HG03175 (cell line): ENCODE results near the gene CD163L1.
"Not testable (repeated sequence)": the region's sequence is repeated elsewhere in the genome, so short reads cannot be mapped to it uniquely, and the experiment has no call there.

Experiments used
- ATAC-seq: cut with Tn5 transposase; IDR thresholded peaks from one replicate; pipeline ENCODE4 v1.9.1; 2021; ENCODE audit warnings: mild to moderate bottlenecking, moderate library complexity; ENCODE audit not compliant: unreplicated experiment

The CD163L1 gene

DNA sequence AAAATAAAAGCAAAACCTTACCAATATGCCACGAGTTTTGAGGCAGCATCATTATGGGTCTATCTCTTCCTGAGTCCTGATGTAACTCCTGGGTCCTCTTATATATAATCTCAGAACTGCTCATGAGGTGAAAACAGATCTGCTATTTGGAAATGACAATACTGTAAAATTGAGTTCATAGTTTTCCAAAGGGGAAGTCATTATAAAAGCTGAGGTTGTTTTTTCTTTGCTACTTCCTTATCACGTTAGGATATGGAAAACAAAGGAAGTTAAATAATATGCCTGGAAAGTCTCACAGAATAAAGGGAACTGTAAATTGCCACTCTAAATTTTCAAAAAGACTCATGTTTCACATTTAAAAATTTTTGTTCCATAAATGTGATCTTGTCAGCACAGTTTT is at the start of gene CD163L1:
TSS of gene CD163L1 (minus strand) at position 78 of the 400 bp plus-strand sequence. CDS start at position 52, 26 bp downstream.
- no peak for ATAC-seq

DNA sequence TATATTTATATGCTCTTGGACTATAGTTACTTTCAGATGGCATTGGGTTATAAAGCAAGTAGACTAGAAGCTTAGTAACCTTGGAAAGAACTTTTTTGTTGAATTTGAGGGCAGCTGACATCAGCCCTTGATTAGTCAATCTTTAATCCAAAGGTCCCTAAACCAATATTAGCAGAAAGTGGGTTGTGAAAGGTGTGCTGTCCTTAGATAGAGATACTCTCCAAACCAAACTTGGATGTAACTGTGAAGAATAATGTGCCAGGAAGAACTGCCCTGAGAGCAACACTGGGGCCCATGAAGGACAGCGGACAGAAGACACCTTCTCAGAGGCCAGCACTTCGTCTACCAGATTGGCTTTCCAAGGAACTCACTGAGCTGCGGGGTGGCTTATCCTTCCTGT is 49.1 kb upstream of the CD163L1 start:
- ATAC-seq = no peak

DNA sequence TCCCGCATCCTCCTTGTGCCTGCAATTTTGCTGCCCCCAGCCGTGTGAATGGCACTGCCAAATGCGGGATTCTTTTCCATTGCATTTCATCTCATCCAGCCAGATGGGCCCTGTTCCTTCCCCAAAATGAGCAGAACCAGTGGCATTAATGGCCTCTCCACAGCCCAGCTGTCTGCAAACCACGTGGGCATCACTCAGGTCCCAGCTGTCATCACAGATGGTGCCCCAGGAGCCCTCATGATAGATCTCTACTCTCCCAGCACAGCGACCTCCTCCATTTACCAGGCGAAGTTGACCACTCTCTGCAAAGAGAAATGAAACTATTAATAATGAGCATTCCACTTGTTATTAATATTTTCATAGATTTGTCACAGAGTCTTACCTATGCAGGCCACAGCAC is 42.6 kb upstream of the CD163L1 start:
- no peak for ATAC-seq

DNA sequence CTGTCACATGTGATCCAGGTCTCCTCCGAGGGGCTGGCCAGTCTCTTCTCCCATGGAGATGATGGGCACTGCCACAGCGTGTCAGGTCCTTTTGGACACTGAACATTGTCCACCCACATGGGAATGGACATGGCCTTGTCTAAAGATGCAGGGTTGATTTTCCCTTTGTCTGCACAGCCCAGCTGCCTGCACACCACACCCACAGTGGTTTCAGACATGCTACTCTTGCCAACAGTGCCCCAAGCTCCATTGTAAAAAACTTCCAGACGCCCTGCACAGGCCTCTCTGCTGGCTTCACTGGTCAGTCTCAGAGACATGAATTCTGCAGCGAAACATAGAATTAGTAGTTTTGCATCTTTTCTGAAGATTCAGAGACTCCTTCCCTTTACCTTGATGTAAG is 41.1 kb upstream of the CD163L1 start:
- no peak for ATAC-seq

DNA sequence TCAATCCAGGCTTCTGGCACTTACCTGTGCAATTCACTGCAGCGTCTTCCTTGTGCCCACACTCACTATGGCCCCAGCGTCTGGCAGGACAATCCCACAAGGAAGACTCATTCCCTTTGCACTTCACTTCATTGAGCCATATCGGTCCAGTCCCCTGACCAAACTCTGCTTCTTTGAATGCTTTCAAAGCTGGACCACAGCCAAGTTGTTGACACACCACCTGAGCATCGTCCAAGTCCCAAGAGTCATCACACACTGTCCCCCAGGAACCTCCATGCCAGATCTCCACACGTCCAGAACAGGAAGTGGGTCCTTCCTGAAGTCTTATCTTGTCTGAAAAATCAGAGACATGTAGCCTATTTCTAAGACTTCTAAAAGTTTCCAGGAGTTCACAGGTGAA is 39.4 kb upstream of the CD163L1 start:
- no peak for ATAC-seq

DNA sequence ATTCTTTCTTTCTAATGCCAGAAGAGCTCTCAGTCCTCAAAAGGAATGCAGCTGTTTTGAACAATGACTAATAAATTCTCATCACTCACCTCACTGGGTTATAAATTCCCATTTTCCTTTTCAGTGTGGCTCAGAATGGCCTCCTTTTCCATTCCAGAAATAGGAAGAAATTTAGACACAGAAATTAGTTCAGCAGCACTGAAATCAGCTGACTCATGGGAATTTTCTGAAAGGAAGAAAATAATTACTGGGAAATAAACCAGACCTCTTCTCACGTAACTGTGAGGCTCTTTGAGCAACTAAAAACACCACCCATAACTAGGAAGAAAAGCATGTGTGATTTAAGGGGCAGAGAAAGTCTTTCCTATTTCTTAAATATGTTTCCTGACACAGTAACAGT is 35.8 kb upstream of the CD163L1 start:
- no peak for ATAC-seq

DNA sequence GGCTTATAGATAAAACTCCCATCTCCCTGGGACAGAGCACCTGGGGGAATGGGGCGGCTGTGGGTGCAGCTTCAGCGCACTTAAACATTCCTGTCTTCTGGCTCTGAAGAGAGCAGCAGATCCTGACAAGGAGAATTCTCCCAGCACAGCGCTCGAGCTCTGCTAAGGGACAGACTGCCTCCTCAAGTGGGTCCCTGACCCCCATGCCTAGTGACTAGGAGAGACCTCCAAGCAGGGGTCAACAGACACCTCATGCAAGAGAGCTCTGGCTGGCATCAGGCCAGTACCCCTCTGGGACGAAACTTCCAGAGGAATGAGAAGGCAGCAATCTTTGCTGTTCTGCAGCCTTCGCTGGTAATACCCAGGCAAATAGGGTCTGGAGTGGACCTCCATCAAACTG is 28.1 kb upstream of the CD163L1 start:
- no peak for ATAC-seq

DNA sequence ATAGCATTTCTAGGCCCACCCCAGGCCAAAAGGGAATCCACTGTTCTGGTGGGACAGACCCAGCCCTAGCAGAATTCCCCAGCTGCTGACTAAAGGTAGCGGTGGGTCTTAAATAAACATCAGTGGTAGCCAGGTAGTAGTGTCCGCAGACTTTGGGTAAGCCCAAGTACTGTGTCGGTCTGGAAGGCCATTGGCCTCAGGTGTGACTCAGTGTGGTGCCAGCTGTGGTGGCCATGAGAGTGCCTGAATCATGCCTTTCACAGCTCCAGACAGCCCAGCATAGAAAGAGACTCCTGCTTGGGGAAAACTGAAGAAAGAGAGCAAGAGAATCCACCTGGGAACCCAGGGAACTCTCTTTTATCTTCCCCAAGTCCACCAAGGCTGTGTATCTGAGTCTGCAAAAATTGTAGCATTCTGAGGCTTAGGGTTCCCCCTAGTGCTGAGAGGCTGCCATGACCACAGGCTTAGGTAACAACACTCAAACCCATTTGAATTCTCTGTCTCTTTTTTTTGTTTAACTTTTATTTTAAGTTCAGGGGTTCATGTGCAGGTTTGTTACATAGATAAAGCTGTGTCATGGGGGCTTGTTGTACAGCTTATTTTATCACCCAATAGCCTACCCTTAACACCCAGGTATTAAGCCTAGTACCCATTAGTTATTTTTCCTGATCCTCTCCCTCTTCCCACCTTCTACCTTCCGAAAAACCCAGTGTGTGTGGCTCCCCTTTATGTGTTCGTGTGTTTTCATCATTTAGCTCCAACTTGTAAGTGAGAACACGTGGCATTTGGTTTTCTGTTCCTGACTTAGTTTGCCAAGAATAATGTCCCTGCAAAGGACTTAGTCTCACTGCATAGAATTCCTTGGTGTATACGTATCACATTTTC is 16.7 kb upstream of the CD163L1 start:
- no peak for ATAC-seq

DNA sequence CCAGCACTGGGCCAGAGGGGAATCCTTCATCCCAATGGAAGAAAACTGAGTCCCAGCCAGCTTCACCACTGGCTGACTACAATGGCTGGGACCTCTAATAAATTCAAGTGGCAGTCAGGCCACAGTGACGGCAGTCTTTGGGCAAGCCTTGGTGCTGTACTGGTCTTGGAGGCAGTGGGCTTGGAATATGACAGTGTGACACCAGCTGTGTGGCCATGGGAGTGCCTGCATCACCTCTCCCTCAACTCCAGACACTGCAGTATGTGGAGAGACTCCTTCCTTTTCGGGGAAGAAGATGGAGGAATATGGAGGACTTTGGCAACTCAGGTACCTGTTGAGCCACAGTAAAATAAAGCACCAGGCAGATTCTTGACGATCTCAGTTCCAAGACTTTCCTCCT is 16.0 kb upstream of the CD163L1 start:
- no peak for ATAC-seq

DNA sequence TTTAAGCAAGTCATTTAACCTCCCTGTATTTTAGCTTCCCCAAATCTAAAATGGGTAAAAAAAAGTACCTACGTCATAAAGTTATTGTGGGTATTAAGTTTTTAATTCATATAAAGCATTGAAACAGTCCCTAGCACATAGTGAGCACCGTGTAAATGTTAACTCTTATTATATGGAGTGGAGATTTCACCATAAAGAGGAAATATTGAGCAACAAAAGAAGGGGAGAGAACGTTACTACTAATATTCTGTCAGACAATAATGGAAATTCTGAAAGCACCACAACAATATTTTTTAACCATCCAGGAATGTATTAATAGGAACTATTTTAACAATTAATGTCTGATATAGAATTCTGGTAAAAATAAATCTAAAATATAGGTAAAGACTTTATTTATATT is 7.8 kb upstream of the CD163L1 start:
- ATAC-seq = no peak

DNA sequence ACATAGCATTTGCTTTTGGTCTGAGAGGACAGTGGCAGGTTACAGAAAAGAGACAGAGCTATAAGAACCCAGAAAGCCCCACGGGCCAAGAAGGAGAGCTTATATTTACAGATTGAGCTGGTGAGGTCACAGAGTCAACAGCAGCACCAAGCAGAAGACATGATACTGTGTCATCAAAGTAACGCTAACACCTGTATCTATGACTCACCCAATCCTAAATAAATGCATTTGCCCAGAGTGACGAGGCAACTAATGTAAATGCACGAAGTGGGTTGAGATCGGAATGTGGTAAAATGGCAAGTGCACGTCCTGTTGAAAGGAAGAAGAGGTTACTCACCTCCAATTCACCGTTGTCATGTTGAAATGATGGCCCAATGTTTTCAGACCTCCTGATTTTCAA is 6.7 kb upstream of the CD163L1 start:
- ATAC-seq = no peak

DNA sequence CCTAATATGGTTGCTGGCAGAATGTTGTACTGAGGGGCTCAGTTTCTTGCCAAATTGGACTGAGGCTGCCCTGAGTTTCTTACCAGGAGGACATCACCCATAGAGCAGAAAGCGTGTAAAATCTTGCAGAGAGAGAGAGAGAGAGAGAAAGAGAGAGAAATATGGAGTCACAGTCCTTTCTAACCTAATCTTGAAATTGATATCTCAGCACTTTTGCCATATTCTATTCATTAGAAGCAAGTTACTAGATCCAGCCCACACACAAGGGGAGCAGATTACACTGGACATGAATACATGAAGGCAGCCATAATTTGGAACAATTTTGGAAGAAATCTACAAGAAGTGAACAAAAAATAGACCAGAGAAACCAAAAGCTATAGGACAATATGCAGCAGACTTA is 4.1 kb upstream of the CD163L1 start:
- no peak for ATAC-seq

DNA sequence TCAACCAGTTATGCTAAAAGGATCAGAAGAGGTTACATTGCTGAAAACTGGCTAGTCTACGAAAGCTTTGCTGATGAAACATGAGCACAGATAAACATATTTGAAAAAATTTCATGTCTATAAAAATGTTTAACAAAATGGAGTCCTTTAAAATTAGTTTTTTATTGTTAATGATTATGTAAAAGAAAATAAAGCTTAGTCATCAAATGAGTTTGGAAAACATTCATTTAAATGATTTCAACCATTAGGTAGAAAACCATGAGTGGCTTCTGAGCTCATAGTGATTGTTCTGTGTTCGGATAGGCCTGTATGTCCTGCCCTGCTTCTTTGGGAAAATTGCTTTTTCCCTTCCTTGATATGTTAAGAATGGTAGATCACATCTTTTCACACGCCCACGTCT is 584 bp upstream of the CD163L1 start:
- no peak for ATAC-seq

DNA sequence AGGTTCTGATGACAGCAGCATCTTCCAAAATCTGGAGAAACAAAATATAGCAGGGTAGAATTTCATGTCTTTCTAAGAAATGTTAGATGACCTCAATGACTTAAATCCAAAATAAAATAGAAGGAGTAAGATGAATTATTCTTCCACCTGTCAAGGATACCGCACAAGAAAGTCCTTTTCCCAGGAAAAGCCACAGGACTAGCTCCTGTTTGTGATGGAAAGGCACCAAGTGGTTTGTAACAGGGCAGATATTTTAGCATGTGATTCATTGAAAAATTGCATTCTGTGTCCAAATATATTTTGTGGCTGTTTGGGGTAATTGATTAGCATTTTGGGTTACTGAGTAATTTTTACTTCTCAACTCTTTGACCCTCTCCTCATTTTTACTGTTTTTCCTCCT is 2.7 kb downstream of the CD163L1 start:
- ATAC-seq = no peak

DNA sequence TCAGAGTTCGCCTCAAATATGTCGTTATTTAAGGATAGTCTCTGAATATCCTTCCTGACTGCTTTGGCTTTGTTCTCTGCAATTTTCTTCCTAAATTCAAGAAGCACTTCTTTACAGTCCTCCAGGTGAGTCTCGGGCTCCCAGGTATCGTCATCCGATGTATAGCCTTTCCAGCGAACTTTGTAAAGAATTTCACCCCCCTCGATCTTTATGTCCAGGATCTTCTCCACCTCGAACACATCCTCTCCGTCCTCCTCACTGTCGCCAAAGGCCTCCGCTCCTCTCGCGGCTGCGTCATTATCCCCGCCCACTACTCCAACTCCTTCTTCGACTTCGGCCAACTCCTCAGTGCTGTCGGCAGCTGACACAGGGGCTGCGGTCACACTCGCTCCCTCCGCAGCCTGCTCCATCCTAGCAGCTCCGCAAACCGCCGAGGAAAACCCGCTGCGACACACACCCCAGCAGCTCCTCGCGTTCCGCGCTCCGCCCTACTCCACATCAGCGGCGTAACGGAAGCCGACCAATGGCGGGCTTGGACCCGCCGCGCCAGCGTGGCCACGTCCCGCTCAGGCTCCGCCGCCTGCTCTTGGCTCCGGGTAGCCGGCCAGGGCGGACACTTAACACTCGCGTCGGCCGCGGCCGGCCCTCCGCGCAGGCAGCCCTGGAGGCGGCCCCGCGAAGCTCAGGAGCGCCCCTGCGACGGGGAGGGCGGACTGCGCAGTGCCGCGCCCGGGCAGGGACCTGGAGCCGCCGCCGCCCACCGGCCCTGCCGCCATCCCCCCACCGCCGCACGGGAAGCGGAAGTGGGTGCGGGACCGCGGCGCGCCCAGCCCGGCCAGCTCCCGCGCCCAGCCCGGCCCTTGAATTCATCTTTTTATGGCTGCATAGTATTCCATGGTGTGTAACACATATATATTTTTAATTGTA is 4.1 kb downstream of the CD163L1 start:
- no peak for ATAC-seq

DNA sequence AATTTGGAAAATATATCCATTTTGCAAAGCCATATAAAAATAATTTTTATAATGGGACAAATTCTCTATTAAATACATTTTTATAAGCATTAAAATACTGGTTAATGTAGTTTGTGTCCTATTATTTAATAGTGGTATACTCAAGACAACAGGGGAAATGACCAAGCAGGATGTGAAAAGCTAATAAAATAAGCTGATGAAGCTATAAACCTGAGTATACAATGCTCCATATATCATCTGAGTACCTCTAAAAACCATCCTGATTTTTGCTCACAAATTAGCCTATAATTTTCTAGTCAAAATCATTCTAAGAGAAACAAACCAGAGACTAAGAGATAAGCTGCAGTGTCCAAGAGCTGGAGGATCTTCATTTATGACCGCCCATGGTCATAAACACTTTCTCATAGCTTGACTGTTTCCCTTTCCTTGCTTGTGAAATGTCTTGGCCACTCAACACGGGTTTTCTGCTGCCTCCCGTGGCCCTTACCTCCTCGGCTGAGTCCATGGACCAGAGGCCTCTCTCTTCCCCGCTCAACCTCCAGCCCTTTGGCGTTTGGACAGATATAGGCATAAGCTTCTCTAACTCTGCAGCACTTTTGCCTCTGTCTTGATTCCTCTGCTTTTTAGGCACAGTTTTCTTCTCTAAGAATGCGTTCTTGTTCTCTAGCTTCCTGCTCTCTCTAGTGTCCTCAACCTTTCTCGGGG is 5.5 kb downstream of the CD163L1 start:
- ATAC-seq = not testable (repeated sequence)

DNA sequence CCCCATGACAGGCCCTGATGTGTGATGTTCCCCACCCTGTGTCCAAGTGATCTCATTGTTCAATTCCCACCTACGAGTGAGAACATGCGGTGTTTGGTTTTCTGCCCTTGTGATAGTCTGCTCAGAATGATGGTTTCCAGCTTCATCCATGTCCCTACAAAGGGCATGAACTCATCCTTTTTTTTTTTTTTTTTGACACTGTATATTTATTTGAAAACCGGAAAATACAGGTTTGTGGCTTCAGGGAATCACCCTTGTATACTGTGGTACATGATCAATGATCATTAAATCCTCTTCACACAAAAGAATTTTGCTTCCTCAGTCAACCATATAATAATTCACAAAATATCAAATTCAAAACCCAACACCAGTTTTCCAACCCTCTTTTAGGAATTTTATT is 6.5 kb downstream of the CD163L1 start:
- ATAC-seq = not testable (repeated sequence)

DNA sequence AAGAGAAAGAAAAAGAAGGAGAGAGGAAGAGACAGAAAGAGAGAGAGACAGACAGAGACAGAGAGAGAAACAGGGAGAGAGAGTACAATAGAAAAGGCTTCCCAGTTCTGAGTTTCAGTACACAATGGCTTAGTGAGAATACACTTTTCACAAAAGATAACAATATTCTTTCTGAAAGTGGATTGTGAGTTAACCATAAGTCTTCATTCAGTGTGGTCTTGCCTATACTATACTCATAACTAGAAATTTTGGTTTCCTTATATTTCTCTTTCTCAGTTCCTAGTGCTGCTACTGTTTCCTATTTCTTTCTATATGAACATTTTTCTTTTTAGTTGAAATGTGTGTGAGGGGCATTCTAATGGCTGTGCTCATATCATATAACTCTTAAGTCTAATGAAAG is 9.3 kb downstream of the CD163L1 start:
- ATAC-seq = no peak

DNA sequence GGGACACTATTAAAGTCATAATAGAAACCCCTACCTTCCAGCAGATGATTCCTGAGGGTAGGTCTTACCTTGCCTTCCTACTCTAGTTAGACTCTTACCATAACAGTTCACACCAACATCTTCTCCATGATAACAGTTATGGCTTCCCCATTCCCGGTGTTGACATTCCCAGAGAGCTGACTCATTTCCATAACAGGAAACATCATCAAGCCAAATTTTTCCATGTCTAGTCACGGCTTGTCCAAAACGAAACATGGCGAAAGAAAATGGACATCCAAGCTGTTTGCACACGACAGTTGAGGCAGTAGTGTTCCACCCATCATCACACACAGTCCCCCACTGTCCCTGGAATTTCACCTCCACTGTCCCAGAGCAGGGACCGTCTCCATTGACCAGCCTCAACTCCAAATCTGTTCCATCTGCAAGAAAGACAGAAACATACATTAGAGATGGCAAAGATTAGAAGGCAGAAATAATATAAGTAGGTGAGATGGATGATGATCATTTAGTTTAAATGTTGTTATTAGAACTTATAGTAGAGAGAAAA is 10.6 kb downstream of the CD163L1 start:
- no peak for ATAC-seq

DNA sequence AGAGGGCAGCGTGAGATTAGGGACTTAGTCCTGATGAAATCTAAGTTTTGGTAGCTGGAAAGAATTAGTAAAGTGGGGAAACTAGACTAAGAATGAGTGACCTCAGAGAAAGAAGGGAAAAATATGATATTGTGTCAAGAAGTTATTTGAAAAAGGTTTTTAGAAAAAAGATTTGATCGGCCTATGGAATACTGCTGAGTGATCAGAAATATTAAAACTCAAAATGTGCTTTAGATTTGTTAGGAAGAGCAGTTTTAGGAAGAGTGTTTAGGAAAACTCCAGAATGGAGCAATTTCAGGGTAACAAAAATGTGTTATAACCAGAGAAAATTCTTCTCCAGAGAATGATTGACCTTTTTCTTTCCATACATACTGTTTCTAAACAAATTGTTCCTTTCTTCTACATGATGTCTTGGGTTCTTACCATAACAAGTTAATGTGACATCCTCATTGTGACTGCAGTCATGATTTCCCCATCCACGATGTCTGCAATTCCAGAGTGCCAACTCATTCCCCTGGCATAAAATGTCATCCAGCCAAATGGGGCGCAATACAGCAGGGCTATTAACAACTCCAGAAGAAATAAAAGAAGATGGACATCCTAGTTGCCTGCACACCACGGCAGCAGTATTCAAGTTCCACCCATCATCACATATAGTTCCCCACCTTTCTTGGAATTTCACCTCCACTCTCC is 11.8 kb downstream of the CD163L1 start:
- no peak for ATAC-seq
